HepG2 (cell line): ENCODE data around the gene TADA3. TPM values are rescaled to one million over a fixed set of nuclear protein-coding genes. Genes with fewer than 3 reads are reported as not detected.

Experiments
- ARID5B ChIP-seq: IDR thresholded peaks from 2 replicates; pipeline ENCODE4 v1.4.0; 2020; ENCODE audit warnings: mild to moderate bottlenecking, missing genetic modification reagents
- ERF ChIP-seq: IDR thresholded peaks from 2 replicates; pipeline ENCODE4 v1.6.1; 2018; ENCODE audit warnings: missing biosample characterization, missing genetic modification reagents
- HDAC1 ChIP-seq: sonication (generic); formaldehyde crosslinking; IDR thresholded peaks from 2 replicates; pipeline ENCODE4 v1.5.1; 2020; ENCODE audit warnings: mild to moderate bottlenecking, missing genetic modification reagents
- ISX ChIP-seq: sonication (generic); formaldehyde crosslinking; conservative IDR thresholded peaks from 2 replicates; pipeline ENCODE4 v1.5.0; 2020; ENCODE audit warnings: missing genetic modification reagents
- KDM1A ChIP-seq: IDR thresholded peaks from 2 replicates; pipeline ENCODE4 v1.6.1; 2016; ENCODE audit warnings: missing compliant biosample characterization
- MBD4 ChIP-seq: IDR thresholded peaks from 2 replicates; pipeline ENCODE4 v1.6.1; 2012; ENCODE audit warnings: low read length, inconsistent platforms, borderline replicate concordance
- SIN3B ChIP-seq: fragments of 150-350 bp; IDR thresholded peaks from 2 replicates; pipeline ENCODE4 v1.6.1; 2014; ENCODE audit warnings: low read length
- ZBTB44 ChIP-seq: sonication (generic); formaldehyde crosslinking; IDR thresholded peaks from 2 replicates; pipeline ENCODE4 v1.4.0; 2020; ENCODE audit warnings: missing genetic modification reagents
- ZIK1 ChIP-seq: sonication (generic); formaldehyde crosslinking; IDR thresholded peaks from 2 replicates; pipeline ENCODE4 v1.5.0; 2020; ENCODE audit warnings: mild to moderate bottlenecking, low read depth, missing genetic modification reagents, borderline replicate concordance
- ZNF749 ChIP-seq: sonication (generic); formaldehyde crosslinking; IDR thresholded peaks from 2 replicates; pipeline ENCODE4 v1.8.0; 2022; ENCODE audit warnings: mild to moderate bottlenecking, missing genetic modification reagents, moderate library complexity, borderline replicate concordance
- ZNF792 ChIP-seq: IDR thresholded peaks from 2 replicates; pipeline ENCODE4 v1.6.1; 2016
- ZNF891 ChIP-seq: sonication (generic); formaldehyde crosslinking; IDR thresholded peaks from 2 replicates; pipeline ENCODE4 v1.5.0; 2020; ENCODE audit warnings: mild to moderate bottlenecking, missing genetic modification reagents
- polyA plus RNA-seq, 8 experiments: library from polyadenylated mRNA; depleted of rRNA in 3 of 8; stranded (reverse) in 7 of 8; unstranded in 1 of 8; fragments of >200 nt; fragmentation: Illumina TruSeq in 4 of 8; extraction: Trizol in 4 of 8; gene quantifications; 2 replicates each; pipeline versions ENCODE4 v1.2.1 to v1.2.3, GENCODE V29; 2011 to 2016; ENCODE audit warnings: low read depth in 4 of 8, missing spikeins in 1 of 8, mixed read lengths in 1 of 8; ENCODE audit not compliant: insufficient read depth in 1 of 8
- total RNA-seq, 5 experiments: library from RNA; depleted of rRNA; stranded (reverse); fragments of >200 nt; fragmentation: Illumina TruSeq; extraction: Trizol; gene quantifications; 2 replicates each; pipeline ENCODE4 v1.2.3, GENCODE V29; 2016; ENCODE audit warnings: low read depth in 1 of 5
- TF ChIP-seq, protein P1 (sequence below): sonication (generic); formaldehyde crosslinking; IDR thresholded peaks from 2 replicates; pipeline ENCODE4 v1.5.0; 2020; ENCODE audit warnings: mild to moderate bottlenecking, missing genetic modification reagents, borderline replicate concordance
- TF ChIP-seq, protein P2 (sequence below): sonication (generic); formaldehyde crosslinking; IDR thresholded peaks from 2 replicates; pipeline ENCODE4 v1.4.0; 2020; ENCODE audit warnings: mild to moderate bottlenecking, missing genetic modification reagents
- TF ChIP-seq, protein P3 (sequence below): sonication (generic); formaldehyde crosslinking; IDR thresholded peaks from 2 replicates; pipeline ENCODE4 v1.5.0; 2020; ENCODE audit warnings: missing genetic modification reagents, mild to moderate bottlenecking, borderline replicate concordance

TADA3 gene
- total and polyA plus RNA-seq, 2 of the 13 experiments (the other 11 are each of a cell fraction or from before 2014, with no cell fraction given) = 32.1 to 37.1 TPM

DNA sequence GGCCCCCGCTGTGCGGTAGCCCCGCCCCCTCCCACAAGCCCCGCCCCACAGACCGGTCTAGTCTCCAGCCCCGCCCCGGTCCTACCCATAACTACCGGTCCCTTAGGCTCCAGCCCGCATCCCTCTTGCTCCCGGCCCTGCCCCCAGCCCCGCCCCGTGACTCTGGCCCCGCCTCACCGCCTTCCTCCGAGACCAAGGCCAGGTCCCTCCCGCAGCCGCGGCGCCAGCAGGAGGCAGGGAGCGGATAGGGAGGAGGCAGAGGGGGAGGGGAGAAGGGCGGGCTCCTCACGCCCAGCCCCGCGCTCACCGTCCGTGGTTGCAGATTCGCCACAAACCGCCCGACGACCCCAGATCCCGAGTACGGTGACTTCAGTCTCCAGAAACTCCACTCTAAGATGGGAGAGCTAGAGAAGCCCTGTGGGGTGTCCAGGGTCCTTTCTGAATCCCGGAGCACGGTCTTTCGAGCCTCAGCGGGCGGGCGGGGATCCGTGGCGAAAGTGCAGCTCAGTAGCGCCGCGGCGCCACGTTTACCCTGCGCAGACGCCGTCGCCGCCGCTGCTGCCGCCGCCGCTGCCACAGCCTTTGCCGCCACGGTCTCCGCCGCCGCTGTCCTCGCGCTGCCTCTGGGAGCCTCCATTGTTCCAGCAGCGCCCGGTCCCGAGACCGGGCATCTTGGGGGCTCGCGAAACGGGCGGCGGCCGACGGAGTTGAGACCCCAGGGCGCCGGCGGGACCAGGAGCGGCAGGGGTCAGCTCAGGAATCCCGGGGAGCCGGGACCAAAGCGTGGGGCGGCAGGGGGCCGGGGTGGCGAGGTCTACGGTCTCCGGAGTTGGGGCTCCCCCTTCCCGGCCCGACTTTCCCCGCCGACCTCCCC lies 60.8 kb downstream of the TADA3 start, which contains the start of gene BRPF1 (continued):
- TF ChIP-seq, protein P1, sequence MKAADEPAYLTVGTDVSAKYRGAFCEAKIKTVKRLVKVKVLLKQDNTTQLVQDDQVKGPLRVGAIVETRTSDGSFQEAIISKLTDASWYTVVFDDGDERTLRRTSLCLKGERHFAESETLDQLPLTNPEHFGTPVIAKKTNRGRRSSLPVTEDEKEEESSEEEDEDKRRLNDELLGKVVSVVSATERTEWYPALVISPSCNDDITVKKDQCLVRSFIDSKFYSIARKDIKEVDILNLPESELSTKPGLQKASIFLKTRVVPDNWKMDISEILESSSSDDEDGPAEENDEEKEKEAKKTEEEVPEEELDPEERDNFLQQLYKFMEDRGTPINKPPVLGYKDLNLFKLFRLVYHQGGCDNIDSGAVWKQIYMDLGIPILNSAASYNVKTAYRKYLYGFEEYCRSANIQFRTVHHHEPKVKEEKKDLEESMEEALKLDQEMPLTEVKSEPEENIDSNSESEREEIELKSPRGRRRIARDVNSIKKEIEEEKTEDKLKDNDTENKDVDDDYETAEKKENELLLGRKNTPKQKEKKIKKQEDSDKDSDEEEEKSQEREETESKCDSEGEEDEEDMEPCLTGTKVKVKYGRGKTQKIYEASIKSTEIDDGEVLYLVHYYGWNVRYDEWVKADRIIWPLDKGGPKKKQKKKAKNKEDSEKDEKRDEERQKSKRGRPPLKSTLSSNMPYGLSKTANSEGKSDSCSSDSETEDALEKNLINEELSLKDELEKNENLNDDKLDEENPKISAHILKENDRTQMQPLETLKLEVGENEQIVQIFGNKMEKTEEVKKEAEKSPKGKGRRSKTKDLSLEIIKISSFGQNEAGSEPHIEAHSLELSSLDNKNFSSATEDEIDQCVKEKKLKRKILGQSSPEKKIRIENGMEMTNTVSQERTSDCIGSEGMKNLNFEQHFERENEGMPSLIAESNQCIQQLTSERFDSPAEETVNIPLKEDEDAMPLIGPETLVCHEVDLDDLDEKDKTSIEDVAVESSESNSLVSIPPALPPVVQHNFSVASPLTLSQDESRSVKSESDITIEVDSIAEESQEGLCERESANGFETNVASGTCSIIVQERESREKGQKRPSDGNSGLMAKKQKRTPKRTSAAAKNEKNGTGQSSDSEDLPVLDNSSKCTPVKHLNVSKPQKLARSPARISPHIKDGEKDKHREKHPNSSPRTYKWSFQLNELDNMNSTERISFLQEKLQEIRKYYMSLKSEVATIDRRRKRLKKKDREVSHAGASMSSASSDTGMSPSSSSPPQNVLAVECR (CRISPR knock-in tag) = peak; percentile 89
- TF ChIP-seq KDM1A (peak; percentile 31; the same call in 1 of the 2 replicates), ZBTB44 (no peak), ISX (CRISPR knock-in tag) (no peak), HDAC1 (CRISPR knock-in tag) (peak; percentile 86), ERF (CRISPR knock-in tag) (peak; percentile 23), ZIK1 (CRISPR knock-in tag) (peak; percentile 61; the same call in 1 of the 2 replicates), ARID5B (CRISPR knock-in tag) (peak; percentile 56; the same call in 1 of the 2 replicates), SIN3B (peak; percentile 71; the same call in 1 of the 2 replicates), ZNF792 (CRISPR knock-in tag) (peak; percentile 67), ZNF749 (CRISPR knock-in tag) (0 out of 2 replicates have a peak, but pooled peaks have one; percentile 60), MBD4 (no peak), ZNF891 (peak; percentile 62; the same call in 1 of the 2 replicates)
- TF ChIP-seq, protein P2, sequence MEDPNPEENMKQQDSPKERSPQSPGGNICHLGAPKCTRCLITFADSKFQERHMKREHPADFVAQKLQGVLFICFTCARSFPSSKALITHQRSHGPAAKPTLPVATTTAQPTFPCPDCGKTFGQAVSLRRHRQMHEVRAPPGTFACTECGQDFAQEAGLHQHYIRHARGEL (CRISPR knock-in tag) = 0 out of 2 replicates have a peak, but pooled peaks have one; percentile 16
- TF ChIP-seq, protein P3, sequence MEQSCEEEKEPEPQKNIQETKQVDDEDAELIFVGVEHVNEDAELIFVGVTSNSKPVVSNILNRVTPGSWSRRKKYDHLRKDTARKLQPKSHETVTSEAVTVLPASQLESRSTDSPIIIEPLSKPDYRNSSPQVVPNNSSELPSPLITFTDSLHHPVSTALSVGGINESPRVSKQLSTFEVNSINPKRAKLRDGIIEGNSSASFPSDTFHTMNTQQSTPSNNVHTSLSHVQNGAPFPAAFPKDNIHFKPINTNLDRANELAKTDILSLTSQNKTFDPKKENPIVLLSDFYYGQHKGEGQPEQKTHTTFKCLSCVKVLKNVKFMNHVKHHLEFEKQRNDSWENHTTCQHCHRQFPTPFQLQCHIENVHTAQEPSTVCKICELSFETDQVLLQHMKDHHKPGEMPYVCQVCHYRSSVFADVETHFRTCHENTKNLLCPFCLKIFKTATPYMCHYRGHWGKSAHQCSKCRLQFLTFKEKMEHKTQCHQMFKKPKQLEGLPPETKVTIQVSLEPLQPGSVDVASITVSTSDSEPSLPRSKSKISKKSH = peak; percentile 64; the same call in 1 of the 2 replicates
